ENCODE results near the gene CNIH1.
"Not testable (repeated sequence)": the region's sequence is repeated elsewhere in the genome, so short reads cannot be mapped to it uniquely, and the experiment has no call there.

Gene CNIH1

GRCh38 chr14:54383835-54384234, 57.3 kb downstream of the CNIH1 start:
- Histone ChIP-seq H3K4me1 (ENCODE audit: insufficient read depth, low read length, severe bottlenecking) (no peaks in the 10 kb centered on the region), H3K9me3 (ENCODE audit: low read length) (no peaks in the 10 kb centered on the region), H3K9ac (ENCODE audit: low read length) (no peak overlapping the region), H3K79me2 (ENCODE audit: insufficient read depth, low read length) (no peaks in the 10 kb centered on the region), H2AFZ (ENCODE audit: low read length) (no peak overlapping the region), H4K20me1 (ENCODE audit: insufficient read depth, low read length) (no peaks in the 10 kb centered on the region), H3K27me3 (ENCODE audit: insufficient read depth, low read length) (0 out of 2 replicates have a peak, but pooled peaks cover 5% of the 10 kb centered on the region), H3K9me2 (ENCODE audit: low read depth, low read length) (no peaks in the 10 kb centered on the region), H3F3A (ENCODE audit: insufficient read depth, low read length) (no peaks in the 10 kb centered on the region), H3K36me3 (ENCODE audit: insufficient read depth, low read length) (no peaks in the 10 kb centered on the region), H3K27ac (ENCODE audit: low read depth, low read length, poor library complexity, severe bottlenecking) (no peak overlapping the region), H3K4me3 (ENCODE audit: low read depth, low read length, poor library complexity, severe bottlenecking) (no peak overlapping the region), H3K4me2 (ENCODE audit: low read length) (no peak overlapping the region)
- no peak for TF ChIP-seq CTCF (IDR thresholded peaks at IDR 0.05; ENCODE audit: low read length)
- no peak for TF ChIP-seq EZH2 (IDR thresholded peaks at IDR 0.05; ENCODE audit: borderline replicate concordance, low read length)

GRCh38 chr14:54381821-54382220, 59.4 kb downstream of the CNIH1 start:
- no peak for TF ChIP-seq EZH2 (IDR thresholded peaks at IDR 0.05; ENCODE audit: borderline replicate concordance, low read length)
- TF ChIP-seq CTCF (IDR thresholded peaks at IDR 0.05; ENCODE audit: low read length): no peak
- H3K9me3 ChIP-seq (ENCODE audit: low read length): no peaks in the 10 kb centered on the region
- no peak overlapping the region for H3K27ac ChIP-seq (ENCODE audit: low read depth, low read length, poor library complexity, severe bottlenecking)
- H3K4me3 ChIP-seq (ENCODE audit: low read depth, low read length, poor library complexity, severe bottlenecking): no peak overlapping the region
- no peaks in the 10 kb centered on the region for H3K36me3 ChIP-seq (ENCODE audit: insufficient read depth, low read length)
- no peaks in the 10 kb centered on the region for H3K9me2 ChIP-seq (ENCODE audit: low read depth, low read length)
- no peak overlapping the region for H3K9ac ChIP-seq (ENCODE audit: low read length)
- H3F3A ChIP-seq (ENCODE audit: insufficient read depth, low read length): no peaks in the 10 kb centered on the region
- no peaks in the 10 kb centered on the region for H3K27me3 ChIP-seq (ENCODE audit: insufficient read depth, low read length)
- H3K4me1 ChIP-seq (ENCODE audit: insufficient read depth, low read length, severe bottlenecking): no peaks in the 10 kb centered on the region
- no peaks in the 10 kb centered on the region for H4K20me1 ChIP-seq (ENCODE audit: insufficient read depth, low read length)
- no peak overlapping the region for H3K4me2 ChIP-seq (ENCODE audit: low read length)
- no peaks in the 10 kb centered on the region for H3K79me2 ChIP-seq (ENCODE audit: insufficient read depth, low read length)
- H2AFZ ChIP-seq (ENCODE audit: low read length): no peak overlapping the region

DNA sequence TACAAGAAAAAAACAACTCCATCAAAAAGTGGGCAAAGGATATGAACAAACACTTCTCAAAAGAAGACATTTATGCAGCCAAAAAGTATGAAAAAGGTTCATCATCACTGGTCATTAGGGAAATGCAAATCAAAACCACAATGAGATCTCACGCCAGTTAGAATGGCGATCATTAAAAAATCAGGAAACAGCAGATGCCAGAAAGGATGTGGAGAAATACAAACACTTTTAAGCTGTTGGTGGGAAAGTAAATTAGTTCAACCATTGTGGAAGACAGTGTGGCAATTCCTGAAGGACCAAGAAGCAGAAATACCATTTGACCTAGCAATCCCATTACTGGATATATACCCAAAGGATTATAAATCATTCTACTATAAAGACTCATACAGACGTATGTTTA, 60.6 kb downstream of the CNIH1 start:
- H3F3A ChIP-seq (ENCODE audit: insufficient read depth, low read length); H3K79me2 ChIP-seq (ENCODE audit: insufficient read depth, low read length); H3K4me3 ChIP-seq (ENCODE audit: low read depth, low read length, poor library complexity, severe bottlenecking); H4K20me1 ChIP-seq (ENCODE audit: insufficient read depth, low read length); H3K27me3 ChIP-seq (ENCODE audit: insufficient read depth, low read length); H3K27ac ChIP-seq (ENCODE audit: low read depth, low read length, poor library complexity, severe bottlenecking); H3K4me1 ChIP-seq (ENCODE audit: insufficient read depth, low read length, severe bottlenecking); H3K9ac ChIP-seq (ENCODE audit: low read length); H3K4me2 ChIP-seq (ENCODE audit: low read length); H3K9me2 ChIP-seq (ENCODE audit: low read depth, low read length); H2AFZ ChIP-seq (ENCODE audit: low read length); H3K9me3 ChIP-seq (ENCODE audit: low read length); H3K36me3 ChIP-seq (ENCODE audit: insufficient read depth, low read length): not testable (repeated sequence)

DNA sequence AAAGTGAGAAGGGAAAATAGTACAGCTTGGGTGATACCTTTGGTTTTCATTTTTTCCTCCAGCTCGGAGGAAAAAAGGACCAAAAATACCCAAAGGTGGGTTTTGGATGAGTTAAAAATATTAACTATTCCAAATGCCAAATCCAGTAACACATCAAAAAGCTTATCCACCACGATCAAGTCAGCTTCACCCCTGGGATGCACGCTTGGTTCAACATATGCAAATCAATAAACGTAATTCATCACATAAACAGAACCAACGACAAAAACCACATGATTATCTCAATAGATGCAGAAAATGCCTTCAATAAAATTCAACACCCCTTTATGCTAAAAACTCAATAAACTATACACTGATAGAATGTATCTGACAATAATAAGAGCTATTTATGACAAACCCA, 62.3 kb downstream of the CNIH1 start:
- H4K20me1 ChIP-seq (ENCODE audit: insufficient read depth, low read length); H3K4me2 ChIP-seq (ENCODE audit: low read length); H3K4me3 ChIP-seq (ENCODE audit: low read depth, low read length, poor library complexity, severe bottlenecking); H3K27ac ChIP-seq (ENCODE audit: low read depth, low read length, poor library complexity, severe bottlenecking); H3K9me3 ChIP-seq (ENCODE audit: low read length); H3K4me1 ChIP-seq (ENCODE audit: insufficient read depth, low read length, severe bottlenecking); H3K79me2 ChIP-seq (ENCODE audit: insufficient read depth, low read length); H3K9me2 ChIP-seq (ENCODE audit: low read depth, low read length); H3F3A ChIP-seq (ENCODE audit: insufficient read depth, low read length); H3K9ac ChIP-seq (ENCODE audit: low read length); H3K27me3 ChIP-seq (ENCODE audit: insufficient read depth, low read length); H3K36me3 ChIP-seq (ENCODE audit: insufficient read depth, low read length); H2AFZ ChIP-seq (ENCODE audit: low read length): not testable (repeated sequence)

Data from OCI-LY1 (cell line).